Endothelial cell of umbilical vein (primary cell): ENCODE data around the gene MACROD2. TPM values are rescaled to one million over a fixed set of nuclear protein-coding genes. Genes with fewer than 3 reads are reported as not detected.

Source experiments
- BruUV-seq: library from RNA; stranded (reverse); fragments of 400-500 nt; replicated peaks from 2 replicates; lab custom pipeline; 2021; lab: Mats Ljungman, UMichigan
- CTCF ChIA-PET: fragments of 300-600, 350-600 bp; sonication (Branson Sonifier 250); formaldehyde crosslinking; loops from one replicate; lab custom pipeline; 2021; ENCODE audit warnings: antibody characterized with exemption, inconsistent platforms; lab: Charles Lee
- POLR2A ChIA-PET: fragments of 300-600, 350-600 bp; sonication (Branson Sonifier 250); formaldehyde crosslinking; loops from one replicate; lab custom pipeline; 2021; ENCODE audit warnings: antibody characterized with exemption, inconsistent platforms; lab: Charles Lee
- DNase-seq: peaks from one replicate; pipeline ENCODE4 v3.0.0-alpha.2; 2011; ENCODE audit warnings: low read depth, low spot score
- FAIRE-seq: peaks from 2 replicates; lab custom pipeline; 2011; peaks lifted over from hg19 to GRCh38; lab: Jason Lieb, UNC
- H2AFZ ChIP-seq: 2 replicates; pipeline ENCODE4 v1.6.0; 2012; ENCODE audit warnings: low read depth, low read length, control low read depth, inconsistent platforms
- H3K27ac ChIP-seq: 2 replicates; pipeline ENCODE4 v1.5.1; 2011; ENCODE audit warnings: low read depth, mild to moderate bottlenecking, control low read depth, low read length, moderate library complexity; ENCODE audit not compliant: insufficient read depth
- H3K27me3 ChIP-seq, 2 experiments: 2 replicates each; pipeline versions ENCODE4 v1.6.0 to v1.6.1; 2011; ENCODE audit warnings: low read length in 2 of 2, mixed read lengths in 1 of 2; ENCODE audit not compliant: control insufficient read depth in 2 of 2, insufficient read depth in 2 of 2
- H3K36me3 ChIP-seq, 2 experiments: 2 replicates in 1 of 2; 3 replicates in 1 of 2; pipeline ENCODE4 v1.5.1; 2011; ENCODE audit warnings: low read length in 2 of 2, mild to moderate bottlenecking in 1 of 2, moderate library complexity in 1 of 2; ENCODE audit not compliant: control insufficient read depth in 2 of 2, insufficient read depth in 2 of 2; ENCODE audit errors: extremely low read depth in 1 of 2
- H3K4me1 ChIP-seq: 3 replicates; pipeline ENCODE4 v1.5.1; 2011; ENCODE audit warnings: mild to moderate bottlenecking, low read length; ENCODE audit not compliant: control insufficient read depth, insufficient read depth; ENCODE audit errors: extremely low read depth
- H3K4me2 ChIP-seq: 2 replicates; pipeline ENCODE4 v1.6.1; 2011; ENCODE audit warnings: low read length, control low read depth, mixed read lengths; ENCODE audit not compliant: insufficient read depth
- H3K4me3 ChIP-seq, 3 experiments: fragments of 200-600 bp in 1 of 3; sonication (generic), shearing (Covaris generic) in 1 of 3; replicated peaks in 1 of 3; 2 replicates each; pipeline ENCODE4 v1.5.1; 2011 to 2016; ENCODE audit warnings: control low read depth in 3 of 3, low read length in 3 of 3, mild to moderate bottlenecking in 2 of 3, inconsistent platforms in 1 of 3, low read depth in 1 of 3, moderate library complexity in 1 of 3; ENCODE audit not compliant: insufficient read depth in 1 of 3
- H3K79me2 ChIP-seq: 2 replicates; pipeline ENCODE4 v1.6.0; 2012; ENCODE audit warnings: low read length, inconsistent platforms; ENCODE audit not compliant: control insufficient read depth, insufficient read depth
- H3K9ac ChIP-seq: replicated peaks from 2 replicates; pipeline ENCODE3; 2011; ENCODE audit warnings: low read length, control low read depth; ENCODE audit not compliant: insufficient read depth; ENCODE audit errors: extremely low read depth
- H3K9me1 ChIP-seq: replicated peaks from 3 replicates; pipeline ENCODE4 v1.6.0; 2011; ENCODE audit warnings: mild to moderate bottlenecking, low read length; ENCODE audit not compliant: control insufficient read depth, insufficient read depth; ENCODE audit errors: extremely low read depth
- H3K9me3 ChIP-seq: replicated peaks from 2 replicates; pipeline ENCODE4 v1.5.1; 2012; ENCODE audit warnings: low read length, inconsistent platforms; ENCODE audit not compliant: control insufficient read depth, insufficient read depth
- H4K20me1 ChIP-seq: replicated peaks from 2 replicates; pipeline ENCODE3; 2011; ENCODE audit warnings: mild to moderate bottlenecking, low read length; ENCODE audit not compliant: control insufficient read depth, insufficient read depth; ENCODE audit errors: extremely low read depth
- CTCF ChIP-seq, 2 donors: IDR thresholded peaks; 1 replicate in 1 of 2; 2 replicates in 1 of 2; pipeline ENCODE4 v1.5.1; 2011; ENCODE audit warnings: low read length in 2 of 2, mild to moderate bottlenecking in 2 of 2, moderate library complexity in 2 of 2, control low read depth in 1 of 2, inconsistent platforms in 1 of 2, low read depth in 1 of 2; ENCODE audit not compliant: insufficient read depth in 1 of 2; ENCODE audit errors: extremely low read depth in 1 of 2
- EZH2 ChIP-seq: IDR thresholded peaks from 2 replicates; pipeline ENCODE4 v1.6.1; 2012; ENCODE audit warnings: borderline replicate concordance, low read depth, mild to moderate bottlenecking, moderate library complexity, low read length, inconsistent platforms; ENCODE audit not compliant: severe bottlenecking
- FOS ChIP-seq: IDR thresholded peaks from 2 replicates; pipeline ENCODE4 v1.6.1; 2011; ENCODE audit warnings: mild to moderate bottlenecking, low read length, moderate library complexity, borderline replicate concordance; ENCODE audit not compliant: insufficient read depth
- GATA2 ChIP-seq: IDR thresholded peaks from 2 replicates; pipeline ENCODE4 v1.7.0; 2011; ENCODE audit warnings: low read depth, mild to moderate bottlenecking, moderate library complexity, mixed read lengths, low read length; ENCODE audit not compliant: insufficient read length, insufficient read depth
- JUN ChIP-seq: IDR thresholded peaks from 2 replicates; pipeline ENCODE4 v1.6.1; 2011; ENCODE audit warnings: borderline replicate concordance, low read depth; ENCODE audit not compliant: insufficient read length, insufficient read depth
- MYC ChIP-seq: IDR thresholded peaks from one replicate; pipeline ENCODE4 v1.6.1; 2011; ENCODE audit warnings: mild to moderate bottlenecking, low read depth, low read length
- POLR2A ChIP-seq: IDR thresholded peaks from 2 replicates; pipeline ENCODE4 v1.6.1; 2012; ENCODE audit warnings: low read depth, mild to moderate bottlenecking, control low read depth, low read length
- POLR2AphosphoS5 ChIP-seq: IDR thresholded peaks from 2 replicates; pipeline ENCODE4 v1.6.1; 2012; ENCODE audit warnings: low read depth, mild to moderate bottlenecking, control low read depth, low read length, moderate library complexity; ENCODE audit not compliant: insufficient read depth
- dilution Hi-C: fragments of 300-500 bp; cut with MboI; formaldehyde crosslinking; loops from one replicate; pipeline ENCODE4 v1.15.0; 2019; ENCODE audit warnings: low sequenced_read_pairs; ENCODE audit not compliant: extremely low pct_ligation_motif_present
- intact Hi-C: fragments of 100-400 bp; cut with micrococcal nuclease; formaldehyde crosslinking; loops from one replicate; pipeline ENCODE4 v1.10.0; 2022
- polyA plus RNA-seq, 4 experiments: library from polyadenylated mRNA; depleted of rRNA in 3 of 4; stranded (reverse) in 3 of 4; unstranded in 1 of 4; fragments of >200 nt; gene quantifications; 2 replicates each; pipeline versions ENCODE4 v1.2.1 to v1.2.3, GENCODE V29; 2011 to 2012; ENCODE audit warnings: missing spikeins in 1 of 4
- total RNA-seq: library from RNA; stranded (reverse); gene quantifications from 2 replicates; pipeline ENCODE4 v1.2.3, GENCODE V29; 2021
- TF ChIP-seq, protein P1 (sequence below): IDR thresholded peaks from 2 replicates; pipeline ENCODE4 v1.6.1; 2011; ENCODE audit not compliant: insufficient read depth, insufficient read length

Gene MACROD2
- total and polyA plus RNA-seq, 2 donors (not counting 3 experiments of a cell fraction or from before 2014, with no cell fraction given), result 0.11 to 0.73 TPM

- FAIRE-seq (no peak), DNase-seq (no peak)
- BruUV-seq, result no TSS peak
- Histone ChIP-seq H2AFZ (no peak overlapping the region), H3K27ac (no peak overlapping the region), H3K27me3 (peaks cover 0 to 2% of the 10 kb centered on the region in 2 experiments), H3K4me3 (no peak overlapping the region), H3K4me1 (peaks cover 5% of the 10 kb centered on the region), H3K36me3 (no peaks in the 10 kb centered on the region), H4K20me1 (no peaks in the 10 kb centered on the region), H3K9me1 (no peaks in the 10 kb centered on the region), H3K9me3 (no peaks in the 10 kb centered on the region), H3K79me2 (no peaks in the 10 kb centered on the region), H3K4me2 (no peak overlapping the region), H3K9ac (no peak overlapping the region)
- TF ChIP-seq POLR2AphosphoS5 (no peak), GATA2 (no peak), MYC (no peak), JUN (no peak), POLR2A (no peak), EZH2 (no peak), FOS (no peak), CTCF (IDR thresholded peaks at IDR 0.05; ENCODE audit: extremely low read depth in 1 of 2, insufficient read depth in 1 of 2, low read depth in 1 of 2, low read length in 2 of 2) (no peak)
- TF ChIP-seq, protein P1, sequence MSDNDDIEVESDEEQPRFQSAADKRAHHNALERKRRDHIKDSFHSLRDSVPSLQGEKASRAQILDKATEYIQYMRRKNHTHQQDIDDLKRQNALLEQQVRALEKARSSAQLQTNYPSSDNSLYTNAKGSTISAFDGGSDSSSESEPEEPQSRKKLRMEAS, result no peak
- ChIA-PET POLR2A (no interaction called here), CTCF (interaction anchor here (0.9 kb wide), 1 partner anchor 37 kb away, joined by 3 read pairs; no protein-coding TSS in a partner anchor)
- dilution Hi-C loops, result no loop called here
- intact Hi-C loops, result no loop called here
Measured at GRCh38 chr20:14778875-14779274, 783.6 kb downstream of the MACROD2 start.
